HepG2 (cell line): ENCODE data around the gene FBXW4. TPM values are rescaled to one million over a fixed set of nuclear protein-coding genes. Genes with fewer than 3 reads are reported as not detected.

Source experiments
- AGO1 ChIP-seq: fragments of 200-400 bp; formaldehyde crosslinking; IDR thresholded peaks from 2 replicates; pipeline ENCODE4 v1.6.1; 2017; ENCODE audit warnings: mild to moderate bottlenecking, low read depth, low read length, moderate library complexity; ENCODE audit not compliant: poor library complexity, severe bottlenecking
- AHR ChIP-seq: IDR thresholded peaks from 2 replicates; pipeline ENCODE4 v1.6.1; 2018; ENCODE audit warnings: missing genetic modification reagents, missing compliant biosample characterization
- ELF1 ChIP-seq: sonication (generic); formaldehyde crosslinking; IDR thresholded peaks from 2 replicates; pipeline ENCODE4 v1.4.0; 2020; ENCODE audit warnings: missing genetic modification reagents
- ERF ChIP-seq: IDR thresholded peaks from 2 replicates; pipeline ENCODE4 v1.6.1; 2018; ENCODE audit warnings: missing biosample characterization, missing genetic modification reagents
- ESRRA ChIP-seq: sonication (generic); formaldehyde crosslinking; IDR thresholded peaks from 2 replicates; pipeline ENCODE4 v1.5.1; 2020; ENCODE audit warnings: mild to moderate bottlenecking, low read depth, missing genetic modification reagents
- FOXC1 ChIP-seq: sonication (generic); formaldehyde crosslinking; IDR thresholded peaks from 2 replicates; pipeline ENCODE4 v1.8.0; 2022; ENCODE audit warnings: mild to moderate bottlenecking, missing genetic modification reagents, borderline replicate concordance
- GZF1 ChIP-seq: sonication (generic); formaldehyde crosslinking; IDR thresholded peaks from 2 replicates; pipeline ENCODE4 v1.5.1; 2020; ENCODE audit warnings: mild to moderate bottlenecking, missing genetic modification reagents
- HCFC1 ChIP-seq: fragments of 150-350 bp; IDR thresholded peaks from 2 replicates; pipeline ENCODE4 v1.6.1; 2014; ENCODE audit warnings: low read depth, low read length
- IRX3 ChIP-seq: sonication (generic); formaldehyde crosslinking; IDR thresholded peaks from 2 replicates; pipeline ENCODE4 v1.8.1; 2023; ENCODE audit warnings: mild to moderate bottlenecking, low read depth, missing genetic modification reagents, borderline replicate concordance
- KAT7 ChIP-seq: IDR thresholded peaks from 2 replicates; pipeline ENCODE4 v1.6.1; 2018; ENCODE audit warnings: borderline replicate concordance, missing compliant biosample characterization
- MIXL1 ChIP-seq: IDR thresholded peaks from 2 replicates; pipeline ENCODE4 v1.6.1; 2016
- MLLT10 ChIP-seq: sonication (generic); formaldehyde crosslinking; IDR thresholded peaks from 2 replicates; pipeline ENCODE4 v1.4.0; 2020; ENCODE audit warnings: missing genetic modification reagents
- MTA1 ChIP-seq: sonication (generic); formaldehyde crosslinking; IDR thresholded peaks from 2 replicates; pipeline ENCODE4 v1.4.0; 2020; ENCODE audit warnings: missing genetic modification reagents, mild to moderate bottlenecking, borderline replicate concordance
- SRSF9 ChIP-seq: fragments of 200-400 bp; formaldehyde crosslinking; IDR thresholded peaks from 2 replicates; pipeline ENCODE4 v1.6.1; 2018; ENCODE audit warnings: borderline replicate concordance, mild to moderate bottlenecking, low read depth, low read length; ENCODE audit not compliant: insufficient read depth, poor library complexity, severe bottlenecking
- SYNCRIP ChIP-seq: fragments of 200-400 bp; formaldehyde crosslinking; IDR thresholded peaks from 2 replicates; pipeline ENCODE4 v1.6.1; 2018; ENCODE audit warnings: mild to moderate bottlenecking, low read depth, low read length; ENCODE audit not compliant: insufficient read depth
- XRCC5 ChIP-seq: fragments of 200-400 bp; formaldehyde crosslinking; optimal IDR thresholded peaks from 2 replicates; pipeline ENCODE3; 2017; ENCODE audit warnings: mild to moderate bottlenecking, low read length
- ZNF281 ChIP-seq: sonication (generic); formaldehyde crosslinking; IDR thresholded peaks from 2 replicates; pipeline ENCODE4 v1.4.0; 2020; ENCODE audit warnings: missing genetic modification reagents, borderline replicate concordance
- ZNF383 ChIP-seq: sonication (generic); formaldehyde crosslinking; IDR thresholded peaks from 2 replicates; pipeline ENCODE4 v1.4.0; 2020; ENCODE audit warnings: missing genetic modification reagents, mild to moderate bottlenecking, borderline replicate concordance
- ZNF644 ChIP-seq: IDR thresholded peaks from 2 replicates; pipeline ENCODE4 v1.6.1; 2016; ENCODE audit warnings: low read depth
- ZUFSP ChIP-seq: sonication (generic); formaldehyde crosslinking; IDR thresholded peaks from 2 replicates; pipeline ENCODE4 v1.9.0; 2021; ENCODE audit warnings: missing genetic modification reagents, mild to moderate bottlenecking, borderline replicate concordance
- polyA plus RNA-seq, 8 experiments: library from polyadenylated mRNA; depleted of rRNA in 3 of 8; stranded (reverse) in 7 of 8; unstranded in 1 of 8; fragments of >200 nt; fragmentation: Illumina TruSeq in 4 of 8; extraction: Trizol in 4 of 8; gene quantifications; 2 replicates each; pipeline versions ENCODE4 v1.2.1 to v1.2.3, GENCODE V29; 2011 to 2016; ENCODE audit warnings: low read depth in 4 of 8, missing spikeins in 1 of 8, mixed read lengths in 1 of 8; ENCODE audit not compliant: insufficient read depth in 1 of 8
- total RNA-seq, 5 experiments: library from RNA; depleted of rRNA; stranded (reverse); fragments of >200 nt; fragmentation: Illumina TruSeq; extraction: Trizol; gene quantifications; 2 replicates each; pipeline ENCODE4 v1.2.3, GENCODE V29; 2016; ENCODE audit warnings: low read depth in 1 of 5
- TF ChIP-seq, protein P1 (sequence below): IDR thresholded peaks from 2 replicates; pipeline ENCODE4 v1.6.1; 2016; ENCODE audit warnings: missing biosample characterization, missing genetic modification reagents, low read depth
- TF ChIP-seq, protein P2 (sequence below): sonication (generic); formaldehyde crosslinking; IDR thresholded peaks from 2 replicates; pipeline ENCODE4 v1.4.0; 2020; ENCODE audit warnings: missing genetic modification reagents

Gene FBXW4
- total and polyA plus RNA-seq, 2 of the 13 experiments (the other 11 are each of a cell fraction or from before 2014, with no cell fraction given) = 23.5 to 33.7 TPM

GRCh38 chr10:101694674-101695403, at the start of gene FBXW4 (continued):
- no peak for TF ChIP-seq ZUFSP (CRISPR knock-in tag)
- no peak for TF ChIP-seq MTA1 (CRISPR knock-in tag)
- no peak; the same call in 1 of the 2 replicates for TF ChIP-seq KAT7
- TF ChIP-seq FOXC1 (CRISPR knock-in tag) = no peak
- no peak for TF ChIP-seq ZNF281 (CRISPR knock-in tag)
- TF ChIP-seq, protein P1, sequence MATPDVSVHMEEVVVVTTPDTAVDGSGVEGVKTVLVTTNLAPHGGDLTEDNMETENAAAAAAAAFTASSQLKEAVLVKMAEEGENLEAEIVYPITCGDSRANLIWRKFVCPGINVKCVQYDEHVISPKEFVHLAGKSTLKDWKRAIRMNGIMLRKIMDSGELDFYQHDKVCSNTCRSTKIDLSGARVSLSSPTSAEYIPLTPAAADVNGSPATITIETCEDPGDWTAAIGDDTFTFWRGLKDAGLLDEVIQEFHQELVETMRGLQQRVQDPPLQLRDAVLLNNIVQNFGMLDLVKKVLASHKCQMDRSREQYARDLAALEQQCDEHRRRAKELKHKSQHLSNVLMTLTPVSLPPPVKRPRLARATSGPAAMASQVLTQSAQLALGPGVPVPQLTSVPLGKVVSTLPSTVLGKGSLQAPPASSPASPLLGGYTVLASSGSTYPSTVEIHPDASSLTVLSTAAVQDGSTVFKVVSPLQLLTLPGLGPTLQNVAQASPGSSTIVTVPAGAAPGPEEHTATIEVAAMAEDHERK (CRISPR knock-in tag) = no peak
- TF ChIP-seq MIXL1 (CRISPR knock-in tag) = peak; percentile 37; the same call in 1 of the 2 replicates
- TF ChIP-seq AHR (CRISPR knock-in tag) = peak; percentile 33; the same call in 1 of the 2 replicates
- peak; percentile 12 for TF ChIP-seq AGO1
- TF ChIP-seq ZNF644 (CRISPR knock-in tag) = no peak
- no peak for TF ChIP-seq HCFC1
- TF ChIP-seq SYNCRIP = no peak
- TF ChIP-seq ZNF383 (CRISPR knock-in tag) = no peak
- no peak for TF ChIP-seq ESRRA (CRISPR knock-in tag)
- peak; percentile 53; the same call in 1 of the 2 replicates for TF ChIP-seq ERF (CRISPR knock-in tag)
- no peak; the same call in 1 of the 2 replicates for TF ChIP-seq IRX3 (CRISPR knock-in tag)
- TF ChIP-seq XRCC5 = no peak
- peak; percentile 75; the same call in 1 of the 2 replicates for TF ChIP-seq GZF1 (CRISPR knock-in tag)
- TF ChIP-seq MLLT10 (CRISPR knock-in tag) = no peak
- no peak for TF ChIP-seq SRSF9
- TF ChIP-seq, protein P2, sequence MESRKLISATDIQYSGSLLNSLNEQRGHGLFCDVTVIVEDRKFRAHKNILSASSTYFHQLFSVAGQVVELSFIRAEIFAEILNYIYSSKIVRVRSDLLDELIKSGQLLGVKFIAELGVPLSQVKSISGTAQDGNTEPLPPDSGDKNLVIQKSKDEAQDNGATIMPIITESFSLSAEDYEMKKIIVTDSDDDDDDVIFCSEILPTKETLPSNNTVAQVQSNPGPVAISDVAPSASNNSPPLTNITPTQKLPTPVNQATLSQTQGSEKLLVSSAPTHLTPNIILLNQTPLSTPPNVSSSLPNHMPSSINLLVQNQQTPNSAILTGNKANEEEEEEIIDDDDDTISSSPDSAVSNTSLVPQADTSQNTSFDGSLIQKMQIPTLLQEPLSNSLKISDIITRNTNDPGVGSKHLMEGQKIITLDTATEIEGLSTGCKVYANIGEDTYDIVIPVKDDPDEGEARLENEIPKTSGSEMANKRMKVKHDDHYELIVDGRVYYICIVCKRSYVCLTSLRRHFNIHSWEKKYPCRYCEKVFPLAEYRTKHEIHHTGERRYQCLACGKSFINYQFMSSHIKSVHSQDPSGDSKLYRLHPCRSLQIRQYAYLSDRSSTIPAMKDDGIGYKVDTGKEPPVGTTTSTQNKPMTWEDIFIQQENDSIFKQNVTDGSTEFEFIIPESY (CRISPR knock-in tag) = peak; percentile 69
- TF ChIP-seq ELF1 (CRISPR knock-in tag) = peak; percentile 35
